ENCODE data around the gene LMOD1. TPM values are rescaled to one million over a fixed set of nuclear protein-coding genes. Genes with fewer than 3 reads are reported as not detected.

The LMOD1 gene
- total and polyA plus RNA-seq, 2 donors (not counting 1 experiment from before 2014, with no cell fraction given), result not detected

- H3K4me3 Mint-ChIP-seq, result no peak overlapping the region
- intact Hi-C loops (cut with micrococcal nuclease), result no loop called here
- DNase-seq, result no peak
- Histone ChIP-seq H3K4me2 (replicated peaks; ENCODE audit: low read depth, low read length, poor library complexity, severe bottlenecking) (no peak overlapping the region), H3K9me3 (ENCODE audit: control extremely low read depth in 1 of 3, control insufficient read depth in 2 of 3, insufficient read depth in 1 of 3, low read length in 2 of 3) (peaks cover 0 to 13% (median 0%) of the 10 kb centered on the region in 3 donors), H3K9ac (ENCODE audit: low read length) (no peak overlapping the region), H4K20me1 (ENCODE audit: control insufficient read depth, insufficient read depth, low read length, poor library complexity, severe bottlenecking) (no peaks in the 10 kb centered on the region), H2AFZ (ENCODE audit: insufficient read depth, low read depth, low read length, poor library complexity, severe bottlenecking) (no peak overlapping the region), H3K4me1 (ENCODE audit: control insufficient read depth in 2 of 2, insufficient read depth in 2 of 2, low read length in 2 of 2) (peaks cover 31 to 40% of the 10 kb centered on the region in 2 donors), H3K79me2 (ENCODE audit: control insufficient read depth, insufficient read depth, low read length) (no peaks in the 10 kb centered on the region), H3K36me3 (replicated peaks in 1 of 2; ENCODE audit: control extremely low read depth in 1 of 2, control insufficient read depth in 1 of 2, extremely low read depth in 1 of 2, insufficient read depth in 2 of 2, low read length in 1 of 2) (no peaks in the 10 kb centered on the region), H3K4me3 (ENCODE audit: control extremely low read depth in 1 of 5, extremely low read depth in 1 of 5, insufficient read depth in 1 of 5, low read depth in 2 of 5, low read length in 4 of 5) (no peak overlapping the region), H3K27ac (ENCODE audit: low read length in 2 of 2) (no peak overlapping the region), H3K27me3 (replicated peaks in 1 of 4; ENCODE audit: control extremely low read depth in 1 of 4, control insufficient read depth in 3 of 4, insufficient read depth in 4 of 4, low read length in 3 of 4) (peaks cover 0 to 50% (median 35%) of the 10 kb centered on the region in 4 experiments)
- H3K9me3 Mint-ChIP-seq (ENCODE audit: insufficient read depth), result no peaks in the 10 kb centered on the region
- H3K4me1 Mint-ChIP-seq, result peaks cover 36% of the 10 kb centered on the region
- TF ChIP-seq EZH2 (IDR thresholded peaks at IDR 0.05; ENCODE audit: borderline replicate concordance, insufficient read depth, low read depth, low read length, poor library complexity, severe bottlenecking), result no peak
- no peak for TF ChIP-seq CTCF (IDR thresholded peaks at IDR 0.05)
- ChIA-PET POLR2A (no interaction called here), CTCF (interaction anchor here (2.5 kb wide), 1 partner anchor 9 kb away, joined by 9 read pairs; no protein-coding TSS in a partner anchor)
- no peak overlapping the region for H3K27ac Mint-ChIP-seq
- no peak for ATAC-seq (ENCODE audit: low read depth)
- peaks cover 29% of the 10 kb centered on the region for H3K27me3 Mint-ChIP-seq
- 97% methylated on average over 7 of the region's 9 CpGs for WGBS (ENCODE audit: insufficient coverage)
Measured at GRCh38 chr1:201886103-201886885, 60.1 kb downstream of the LMOD1 start.

- TF ChIP-seq EZH2 (IDR thresholded peaks at IDR 0.05; ENCODE audit: borderline replicate concordance, insufficient read depth, low read depth, low read length, poor library complexity, severe bottlenecking), result no peak
- no peak for TF ChIP-seq CTCF (IDR thresholded peaks at IDR 0.05)
- peaks cover 0 to 13% (median 0%) of the 10 kb centered on the region in 3 donors for H3K9me3 ChIP-seq (ENCODE audit: control extremely low read depth in 1 of 3, control insufficient read depth in 2 of 3, insufficient read depth in 1 of 3, low read length in 2 of 3)
- POLR2A ChIA-PET, result no interaction called here
- no peaks in the 10 kb centered on the region for H3K79me2 ChIP-seq (ENCODE audit: control insufficient read depth, insufficient read depth, low read length)
- ATAC-seq (ENCODE audit: low read depth), result no peak
- H3K9me3 Mint-ChIP-seq (ENCODE audit: insufficient read depth), result no peaks in the 10 kb centered on the region
- WGBS (ENCODE audit: insufficient coverage), result 94% methylated on average over 3 of the region's 6 CpGs
- H2AFZ ChIP-seq (ENCODE audit: insufficient read depth, low read depth, low read length, poor library complexity, severe bottlenecking), result no peak overlapping the region
- no peak overlapping the region for H3K4me3 Mint-ChIP-seq
- no peak for DNase-seq
- H3K27me3 Mint-ChIP-seq, result peaks cover 26% of the 10 kb centered on the region
- CTCF ChIA-PET, result interaction anchor here (2.5 kb wide), 1 partner anchor 10 kb away, joined by 9 read pairs; no protein-coding TSS in a partner anchor
- no peaks in the 10 kb centered on the region for H3K36me3 ChIP-seq (replicated peaks in 1 of 2; ENCODE audit: control extremely low read depth in 1 of 2, control insufficient read depth in 1 of 2, extremely low read depth in 1 of 2, insufficient read depth in 2 of 2, low read length in 1 of 2)
- H3K4me3 ChIP-seq (ENCODE audit: control extremely low read depth in 1 of 5, extremely low read depth in 1 of 5, insufficient read depth in 1 of 5, low read depth in 2 of 5, low read length in 4 of 5), result no peak overlapping the region
- H3K4me1 Mint-ChIP-seq, result peaks cover 36% of the 10 kb centered on the region
- no peak overlapping the region for H3K4me2 ChIP-seq (replicated peaks; ENCODE audit: low read depth, low read length, poor library complexity, severe bottlenecking)
- H3K27me3 ChIP-seq (replicated peaks in 1 of 4; ENCODE audit: control extremely low read depth in 1 of 4, control insufficient read depth in 3 of 4, insufficient read depth in 4 of 4, low read length in 3 of 4), result peaks cover 0 to 43% (median 31%) of the 10 kb centered on the region in 4 experiments
- no peak overlapping the region for H3K27ac Mint-ChIP-seq
- peaks cover 31 to 40% of the 10 kb centered on the region in 2 donors for H3K4me1 ChIP-seq (ENCODE audit: control insufficient read depth in 2 of 2, insufficient read depth in 2 of 2, low read length in 2 of 2)
- intact Hi-C loops (cut with micrococcal nuclease), result no loop called here
- no peaks in the 10 kb centered on the region for H4K20me1 ChIP-seq (ENCODE audit: control insufficient read depth, insufficient read depth, low read length, poor library complexity, severe bottlenecking)
- H3K27ac ChIP-seq (ENCODE audit: low read length in 2 of 2), result no peak overlapping the region
- no peak overlapping the region for H3K9ac ChIP-seq (ENCODE audit: low read length)
Measured at GRCh38 chr1:201885531-201886075, 60.7 kb downstream of the LMOD1 start.

All from B cell (primary cell).